CD14-positive monocyte (primary cell): ENCODE results near the gene PPM1H. TPM values are rescaled to one million over a fixed set of nuclear protein-coding genes. Genes with fewer than 3 reads are reported as not detected.

Source experiments
- DNase-seq, 3 donors: peaks; one replicate each; pipeline ENCODE4 v3.0.0-alpha.2; 2011 to 2022
- H2AFZ ChIP-seq: 2 replicates; pipeline ENCODE4 v1.6.0; 2012; ENCODE audit warnings: mild to moderate bottlenecking, low read depth, low read length, inconsistent platforms; ENCODE audit not compliant: insufficient read depth, poor library complexity, severe bottlenecking
- H3K27ac ChIP-seq, 2 donors: 1 replicate in 1 of 2; 2 replicates in 1 of 2; pipeline ENCODE4 v1.5.1; 2012 to 2013; ENCODE audit warnings: low read length in 2 of 2, control low read depth in 1 of 2, inconsistent platforms in 1 of 2, low read depth in 1 of 2, mild to moderate bottlenecking in 1 of 2
- H3K27me3 ChIP-seq, 2 donors: one replicate each; pipeline versions ENCODE4 v1.6.0 to v1.6.1; 2011 to 2013; ENCODE audit warnings: low read length in 2 of 2; ENCODE audit not compliant: control insufficient read depth in 2 of 2, insufficient read depth in 2 of 2
- H3K36me3 ChIP-seq, 2 donors: replicated peaks in 1 of 2; 1 replicate in 1 of 2; 2 replicates in 1 of 2; pipeline versions ENCODE4 v1.5.1 to v1.6.1; 2012 to 2013; ENCODE audit warnings: low read length in 2 of 2, control low read depth in 1 of 2, inconsistent platforms in 1 of 2, mild to moderate bottlenecking in 1 of 2; ENCODE audit not compliant: insufficient read depth in 2 of 2, control insufficient read depth in 1 of 2
- H3K4me1 ChIP-seq, 2 donors: 1 replicate in 1 of 2; 2 replicates in 1 of 2; pipeline versions ENCODE4 v1.5.1 to v1.6.1; 2012 to 2013; ENCODE audit warnings: low read length in 2 of 2, control low read depth in 1 of 2, inconsistent platforms in 1 of 2, mild to moderate bottlenecking in 1 of 2, moderate library complexity in 1 of 2; ENCODE audit not compliant: insufficient read depth in 2 of 2, control insufficient read depth in 1 of 2
- H3K4me2 ChIP-seq: replicated peaks from 2 replicates; pipeline ENCODE3; 2012; ENCODE audit warnings: low read length, moderate library complexity, mild to moderate bottlenecking; ENCODE audit not compliant: poor library complexity, severe bottlenecking; ENCODE audit errors: extremely low read depth
- H3K4me3 ChIP-seq, 3 experiments: fragments of 200-600 bp in 1 of 3; sonication (generic) in 1 of 3; replicated peaks in 1 of 3; 1 replicate in 2 of 3; 2 replicates in 1 of 3; pipeline ENCODE4 v1.5.1; 2011 to 2013; ENCODE audit warnings: low read length in 3 of 3, mild to moderate bottlenecking in 3 of 3, control low read depth in 2 of 3, low read depth in 2 of 3, inconsistent platforms in 1 of 3, moderate library complexity in 1 of 3
- H3K79me2 ChIP-seq: 2 replicates; pipeline ENCODE4 v1.6.0; 2012; ENCODE audit warnings: mild to moderate bottlenecking, control low read depth, inconsistent platforms, low read length, moderate library complexity; ENCODE audit not compliant: insufficient read depth
- H3K9ac ChIP-seq: 2 replicates; pipeline ENCODE4 v1.6.0; 2017; ENCODE audit warnings: low read length, mild to moderate bottlenecking; ENCODE audit not compliant: insufficient read depth, poor library complexity, severe bottlenecking
- H3K9me3 ChIP-seq, 2 donors: replicated peaks in 1 of 2; 1 replicate in 1 of 2; 2 replicates in 1 of 2; pipeline versions ENCODE4 v1.5.1 to v1.6.1; 2012 to 2013; ENCODE audit warnings: low read length in 2 of 2, control low read depth in 1 of 2; ENCODE audit not compliant: control insufficient read depth in 1 of 2, insufficient read depth in 1 of 2
- H4K20me1 ChIP-seq: 2 replicates; pipeline ENCODE4 v1.6.0; 2012; ENCODE audit warnings: mild to moderate bottlenecking, low read length, control low read depth, moderate library complexity; ENCODE audit not compliant: insufficient read depth
- H3K27ac Mint-ChIP-seq, 7 donors: one replicate each; pipeline ENCODE4 v1.8.0; 2020; ENCODE audit warnings: mild to moderate bottlenecking in 7 of 7, mixed read lengths in 7 of 7, moderate library complexity in 6 of 7, inconsistent platforms in 2 of 7
- H3K27me3 Mint-ChIP-seq, 3 donors: one replicate each; pipeline ENCODE4 v1.8.0; 2021 to 2022; ENCODE audit warnings: low read depth in 3 of 3, mild to moderate bottlenecking in 3 of 3, mixed read lengths in 3 of 3, moderate library complexity in 3 of 3, inconsistent platforms in 1 of 3
- H3K36me3 Mint-ChIP-seq, 2 donors: one replicate each; pipeline ENCODE4 v1.8.0; 2020; ENCODE audit warnings: mixed read lengths in 2 of 2, inconsistent platforms in 1 of 2, mild to moderate bottlenecking in 1 of 2
- H3K4me1 Mint-ChIP-seq: one replicate; pipeline ENCODE4 v1.8.0; 2020; ENCODE audit warnings: mild to moderate bottlenecking, mixed read lengths
- H3K4me3 Mint-ChIP-seq, 2 donors: one replicate each; pipeline ENCODE4 v1.8.0; 2020; ENCODE audit warnings: mild to moderate bottlenecking in 2 of 2, mixed read lengths in 2 of 2, moderate library complexity in 1 of 2
- H3K9me3 Mint-ChIP-seq, 7 donors: one replicate each; pipeline ENCODE4 v1.8.0; 2020 to 2022; ENCODE audit warnings: mixed read lengths in 7 of 7, mild to moderate bottlenecking in 6 of 7, moderate library complexity in 6 of 7, inconsistent platforms in 2 of 7
- WGBS: methylation state at CpG from one replicate; pipeline ENCODE4 v1.1.5; 2013; ENCODE audit warnings: missing lambda C conversion rate; ENCODE audit not compliant: insufficient coverage; 5-methylcytosine and 5-hydroxymethylcytosine counted together
- intact Hi-C, 2 donors: fragments of 100-400 bp; cut with micrococcal nuclease; formaldehyde crosslinking; loops; one replicate each; pipeline versions ENCODE4 v1.15.0 to v1.15.1; 2023
- polyA plus RNA-seq, 3 donors: library from polyadenylated mRNA; depleted of rRNA in 1 of 3; unstranded in 2 of 3; stranded (reverse) in 1 of 3; fragments of 300-500 nt in 2 of 3; fragments of >200 nt in 1 of 3; fragmentation: Illumina TruSeq in 2 of 3; gene quantifications; 1 replicate in 2 of 3; 2 replicates in 1 of 3; pipeline ENCODE4 v1.2.3, GENCODE V29; 2012 to 2021
- TF ChIP-seq, protein P1 (sequence below): fragments of 200-600 bp; IDR thresholded peaks from one replicate; pipeline ENCODE4 v1.8.0; 2022; ENCODE audit warnings: antibody characterized with exemption, mild to moderate bottlenecking

Gene PPM1H
- polyA plus RNA-seq, 3 donors, result 1.5 to 2.8 (median 1.9) TPM

DNA sequence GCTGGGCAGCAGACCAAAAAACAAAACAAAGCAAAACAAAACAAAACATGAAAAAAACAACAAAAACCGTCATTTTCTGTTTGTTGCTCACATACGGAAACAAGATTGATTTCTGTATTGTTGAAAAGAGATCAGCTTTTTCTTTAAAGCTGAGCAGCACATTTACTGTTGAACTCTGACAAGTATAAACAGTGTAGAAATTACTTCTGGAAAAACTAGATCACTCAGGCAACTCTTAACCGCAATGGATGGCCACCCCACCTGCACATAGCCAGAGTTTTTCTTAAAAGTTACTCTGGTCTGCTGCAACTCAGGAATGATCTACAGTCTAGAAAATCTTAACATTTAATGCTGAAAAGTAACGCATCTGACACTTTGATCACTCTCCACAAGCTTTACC lies 80.9 kb downstream of the PPM1H start:
- H3K4me3 ChIP-seq, result no peak overlapping the region
- no peak overlapping the region for H2AFZ ChIP-seq
- no CpG with 5 or more reads among the region's 4 CpGs for WGBS
- peaks cover 13% of the 10 kb centered on the region for H3K4me1 Mint-ChIP-seq
- intact Hi-C loops, result no loop called here
- no peaks in the 10 kb centered on the region for H3K36me3 Mint-ChIP-seq
- no peaks in the 10 kb centered on the region for H3K79me2 ChIP-seq
- H3K27ac Mint-ChIP-seq, result no peak overlapping the region
- no peak overlapping the region for H3K27ac ChIP-seq
- peaks cover 2 to 3% of the 10 kb centered on the region in 2 donors for H3K4me1 ChIP-seq
- H3K4me2 ChIP-seq, result no peak overlapping the region
- no peaks in the 10 kb centered on the region for H3K9me3 Mint-ChIP-seq
- no peak for DNase-seq
- H3K36me3 ChIP-seq, result no peaks in the 10 kb centered on the region
- H3K9me3 ChIP-seq, result no peaks in the 10 kb centered on the region
- H3K4me3 Mint-ChIP-seq, result no peak overlapping the region
- peaks cover 0 to 3% (median 2%) of the 10 kb centered on the region in 3 donors for H3K27me3 Mint-ChIP-seq
- H3K27me3 ChIP-seq, result no peaks in the 10 kb centered on the region
- H3K9ac ChIP-seq, result no peak overlapping the region
- no peaks in the 10 kb centered on the region for H4K20me1 ChIP-seq
- TF ChIP-seq, protein P1, sequence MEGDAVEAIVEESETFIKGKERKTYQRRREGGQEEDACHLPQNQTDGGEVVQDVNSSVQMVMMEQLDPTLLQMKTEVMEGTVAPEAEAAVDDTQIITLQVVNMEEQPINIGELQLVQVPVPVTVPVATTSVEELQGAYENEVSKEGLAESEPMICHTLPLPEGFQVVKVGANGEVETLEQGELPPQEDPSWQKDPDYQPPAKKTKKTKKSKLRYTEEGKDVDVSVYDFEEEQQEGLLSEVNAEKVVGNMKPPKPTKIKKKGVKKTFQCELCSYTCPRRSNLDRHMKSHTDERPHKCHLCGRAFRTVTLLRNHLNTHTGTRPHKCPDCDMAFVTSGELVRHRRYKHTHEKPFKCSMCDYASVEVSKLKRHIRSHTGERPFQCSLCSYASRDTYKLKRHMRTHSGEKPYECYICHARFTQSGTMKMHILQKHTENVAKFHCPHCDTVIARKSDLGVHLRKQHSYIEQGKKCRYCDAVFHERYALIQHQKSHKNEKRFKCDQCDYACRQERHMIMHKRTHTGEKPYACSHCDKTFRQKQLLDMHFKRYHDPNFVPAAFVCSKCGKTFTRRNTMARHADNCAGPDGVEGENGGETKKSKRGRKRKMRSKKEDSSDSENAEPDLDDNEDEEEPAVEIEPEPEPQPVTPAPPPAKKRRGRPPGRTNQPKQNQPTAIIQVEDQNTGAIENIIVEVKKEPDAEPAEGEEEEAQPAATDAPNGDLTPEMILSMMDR, result no peak

DNA sequence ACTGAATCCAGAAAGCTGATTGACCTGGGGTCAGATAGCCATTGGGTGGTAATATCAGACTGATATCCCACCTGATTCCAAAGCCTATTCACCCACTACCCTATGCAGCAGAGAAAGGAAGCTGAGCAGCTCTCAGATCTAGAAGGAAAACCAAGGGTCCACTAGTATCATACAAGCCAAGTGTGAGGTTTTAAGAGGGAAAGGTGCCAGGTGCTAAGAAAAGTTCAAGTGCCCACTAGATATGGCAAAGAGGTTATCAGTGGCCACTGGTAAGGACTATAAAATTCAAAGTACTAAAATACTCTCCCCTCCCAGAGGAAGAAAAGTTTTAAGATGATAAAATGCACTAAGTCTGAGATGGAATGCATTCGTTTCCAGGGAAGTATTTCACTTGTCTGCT lies 85.6 kb downstream of the PPM1H start:
- no CpG with 5 or more reads among the region's 1 CpG for WGBS
- no peak overlapping the region for H3K9ac ChIP-seq
- no peaks in the 10 kb centered on the region for H3K27me3 ChIP-seq
- no peaks in the 10 kb centered on the region for H3K9me3 ChIP-seq
- intact Hi-C loops, result no loop called here
- H3K36me3 ChIP-seq, result no peaks in the 10 kb centered on the region
- H3K79me2 ChIP-seq, result no peaks in the 10 kb centered on the region
- no peak overlapping the region for H3K4me3 Mint-ChIP-seq
- H4K20me1 ChIP-seq, result no peaks in the 10 kb centered on the region
- no peak overlapping the region for H3K4me2 ChIP-seq
- no peak overlapping the region for H2AFZ ChIP-seq
- H3K27ac Mint-ChIP-seq, result peak overlapping the region in 1 of 7 donors; percentile 1
- peaks cover 0 to 3% (median 2%) of the 10 kb centered on the region in 3 donors for H3K27me3 Mint-ChIP-seq
- H3K9me3 Mint-ChIP-seq, result peaks cover 0 to 2% (median 0%) of the 10 kb centered on the region in 7 donors
- H3K4me1 Mint-ChIP-seq, result peaks cover 21% of the 10 kb centered on the region
- no peak overlapping the region for H3K4me3 ChIP-seq
- H3K27ac ChIP-seq, result no peak overlapping the region
- TF ChIP-seq, protein P1, result no peak
- peaks cover 8% of the 10 kb centered on the region in 2 donors for H3K4me1 ChIP-seq
- no peaks in the 10 kb centered on the region for H3K36me3 Mint-ChIP-seq
- no peak for DNase-seq
